SK-N-MC (cell line): ENCODE measurements around the gene RPS4Y2.

ENCODE experiments used
- EZH2 ChIP-seq: fragments of 200-600 bp; sonication (generic); IDR thresholded peaks from one replicate; pipeline ENCODE4 v1.6.1; 2017; ENCODE audit warnings: antibody characterized with exemption
- POLR2AphosphoS5 ChIP-seq: IDR thresholded peaks from 2 replicates; pipeline ENCODE4 v1.6.1; 2012; ENCODE audit warnings: mild to moderate bottlenecking, low read depth, low read length, borderline replicate concordance

DNA sequence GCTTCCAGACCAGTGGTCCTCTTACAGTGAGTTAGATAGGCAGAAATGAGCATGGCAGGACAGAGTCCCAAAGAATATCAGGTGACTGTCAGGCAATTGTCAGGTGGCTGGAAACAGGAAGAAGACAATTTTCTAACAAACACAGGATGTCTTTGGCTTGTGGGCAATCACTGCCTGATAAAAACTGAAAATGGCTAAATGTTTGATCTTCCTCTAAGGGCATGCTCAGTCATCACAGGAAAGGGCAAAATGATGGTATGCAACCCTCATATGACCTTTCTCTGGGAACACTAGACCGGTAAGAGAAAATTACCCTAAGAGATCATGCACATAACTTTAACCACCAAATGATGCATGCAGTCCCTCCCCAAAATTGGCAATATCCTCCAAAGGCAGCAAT is 57.6 kb downstream of the RPS4Y2 start:
- TF ChIP-seq POLR2AphosphoS5: no peak
- TF ChIP-seq EZH2: no peak
